ENCODE measurements around the gene KIAA0319L.

The KIAA0319L gene

DNA sequence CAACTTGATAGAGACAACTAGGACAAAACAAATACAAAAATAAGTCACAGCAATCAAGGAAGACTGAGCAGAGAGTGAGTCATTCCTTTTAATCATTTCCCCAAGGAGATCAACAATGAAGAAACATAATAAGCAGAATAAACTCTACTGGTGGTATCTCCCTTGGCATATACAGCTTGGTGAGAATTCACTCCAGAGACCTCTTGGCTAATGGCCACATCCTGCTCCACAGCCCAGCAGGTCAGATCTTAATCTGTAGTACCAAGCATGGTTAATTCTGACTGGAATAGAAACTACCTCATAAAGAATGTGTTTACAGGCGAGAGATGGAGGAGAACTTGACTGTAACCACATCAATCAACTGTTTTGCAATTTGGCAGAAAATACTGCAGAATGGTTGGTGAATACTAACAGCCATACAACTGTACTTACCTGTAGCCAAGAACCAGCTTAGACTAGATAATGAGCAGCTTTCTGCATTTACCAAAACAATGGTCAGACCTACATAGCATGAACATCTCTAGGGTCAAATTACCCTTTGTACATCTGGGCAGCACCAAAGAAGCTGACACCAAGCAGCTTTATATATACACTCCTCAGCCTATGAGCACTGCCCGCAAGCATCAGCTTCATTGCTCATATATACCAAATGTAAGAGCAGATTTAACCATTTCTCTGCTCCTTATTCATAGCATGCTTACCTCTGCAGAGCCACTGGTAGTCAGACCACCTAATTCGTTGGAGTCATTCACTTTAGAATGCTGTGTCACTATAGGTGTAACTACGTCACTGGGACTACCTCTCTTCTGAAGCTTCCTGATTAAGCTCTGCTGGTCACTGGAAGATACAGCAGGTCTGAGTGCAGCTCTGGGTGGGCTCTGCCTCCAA lies 51.0 kb downstream of the KIAA0319L start:
- 96% methylated on average over 4 of the region's 4 CpGs for WGBS
- no peak overlapping the region for H3K9ac ChIP-seq (ENCODE audit: low read depth, low read length)
- H3K9me3 ChIP-seq (ENCODE audit: insufficient read depth, low read depth, low read length), result no peaks in the 10 kb centered on the region
- H3K27ac ChIP-seq (ENCODE audit: low read depth, low read length), result no peak overlapping the region
- peaks cover 26% of the 10 kb centered on the region for H3K36me3 ChIP-seq (ENCODE audit: insufficient read depth, low read length)
- H3K27me3 ChIP-seq (ENCODE audit: insufficient read depth, low read length), result no peaks in the 10 kb centered on the region
- no peak overlapping the region for H3K4me3 ChIP-seq (ENCODE audit: low read length)
- no peaks in the 10 kb centered on the region for H3K4me1 ChIP-seq (ENCODE audit: insufficient read depth, low read length)

- Histone ChIP-seq H3K36me3 (ENCODE audit: insufficient read depth, low read length) (peaks cover 26% of the 10 kb centered on the region), H3K27ac (ENCODE audit: low read depth, low read length) (no peak overlapping the region), H3K9ac (ENCODE audit: low read depth, low read length) (no peak overlapping the region), H3K9me3 (ENCODE audit: insufficient read depth, low read depth, low read length) (no peaks in the 10 kb centered on the region), H3K4me3 (ENCODE audit: low read length) (no peak overlapping the region), H3K4me1 (ENCODE audit: insufficient read depth, low read length) (no peaks in the 10 kb centered on the region), H3K27me3 (ENCODE audit: insufficient read depth, low read length) (no peaks in the 10 kb centered on the region)
- 96% methylated on average over 2 of the region's 2 CpGs for WGBS
Measured at GRCh38 chr1:35502242-35502641, 55.0 kb downstream of the KIAA0319L start.

DNA sequence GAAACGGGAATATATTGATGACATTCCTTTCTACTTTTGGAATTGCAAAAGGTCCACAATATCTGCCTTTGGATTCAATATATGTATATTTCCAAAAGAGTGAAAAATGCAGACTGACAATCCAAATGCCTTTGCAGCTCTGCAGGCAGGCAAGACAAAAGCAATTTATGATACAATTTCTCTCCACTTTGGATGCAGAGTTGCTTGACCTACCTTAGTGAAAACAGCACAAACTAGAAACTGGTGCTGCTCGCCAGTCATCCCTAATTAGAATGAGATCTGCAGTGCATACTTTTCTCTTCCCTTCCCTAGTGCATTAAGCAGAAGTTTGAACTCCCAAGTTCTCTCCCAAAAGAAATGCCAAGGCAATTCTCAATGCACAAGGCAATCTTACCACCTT lies 56.8 kb downstream of the KIAA0319L start:
- no peak overlapping the region for H3K27ac ChIP-seq (ENCODE audit: low read depth, low read length)

DNA sequence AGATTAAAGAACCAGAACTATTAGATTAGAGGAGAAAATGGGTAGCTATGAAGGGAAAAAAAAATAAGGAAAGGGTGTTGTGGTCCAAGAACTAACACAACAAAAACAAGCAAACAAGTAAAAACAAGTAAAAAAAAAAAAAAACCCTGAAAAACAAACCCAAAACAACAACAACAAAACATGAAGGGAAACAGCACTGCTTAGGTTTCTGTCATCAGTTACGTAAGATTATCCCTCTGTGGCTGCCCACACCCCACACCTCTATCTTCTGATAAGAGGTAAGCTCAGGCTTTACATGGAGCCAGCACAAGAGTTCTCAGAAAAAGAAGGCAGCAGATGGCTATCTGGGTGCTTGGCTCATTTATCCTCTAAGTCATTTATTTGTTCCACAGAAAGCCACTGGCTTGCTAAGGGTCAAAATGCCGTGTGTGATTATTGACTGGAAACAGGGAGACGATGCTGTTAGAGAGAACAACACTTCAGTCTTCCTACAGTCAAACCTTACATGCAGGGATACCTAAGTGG lies 57.5 kb downstream of the KIAA0319L start:
- H3K27ac ChIP-seq (ENCODE audit: low read depth, low read length), result no peak overlapping the region
- no peaks in the 10 kb centered on the region for H3K4me1 ChIP-seq (ENCODE audit: insufficient read depth, low read length)
- WGBS, result 89% methylated on average over 3 of the region's 3 CpGs
- peaks cover 3% of the 10 kb centered on the region for H3K36me3 ChIP-seq (ENCODE audit: insufficient read depth, low read length)
- no peaks in the 10 kb centered on the region for H3K27me3 ChIP-seq (ENCODE audit: insufficient read depth, low read length)
- no peak overlapping the region for H3K9ac ChIP-seq (ENCODE audit: low read depth, low read length)
- H3K9me3 ChIP-seq (ENCODE audit: insufficient read depth, low read depth, low read length), result no peaks in the 10 kb centered on the region
- no peak overlapping the region for H3K4me3 ChIP-seq (ENCODE audit: low read length)

More for the DNA sequence above, 56.8 kb downstream of the KIAA0319L start:
- no peaks in the 10 kb centered on the region for H3K9me3 ChIP-seq (ENCODE audit: insufficient read depth, low read depth, low read length)
- H3K4me1 ChIP-seq (ENCODE audit: insufficient read depth, low read length), result no peaks in the 10 kb centered on the region
- H3K4me3 ChIP-seq (ENCODE audit: low read length), result no peak overlapping the region
- H3K27me3 ChIP-seq (ENCODE audit: insufficient read depth, low read length), result no peaks in the 10 kb centered on the region
- H3K9ac ChIP-seq (ENCODE audit: low read depth, low read length), result no peak overlapping the region
- peaks cover 8% of the 10 kb centered on the region for H3K36me3 ChIP-seq (ENCODE audit: insufficient read depth, low read length)
- 96% methylated on average over 2 of the region's 2 CpGs for WGBS

DNA sequence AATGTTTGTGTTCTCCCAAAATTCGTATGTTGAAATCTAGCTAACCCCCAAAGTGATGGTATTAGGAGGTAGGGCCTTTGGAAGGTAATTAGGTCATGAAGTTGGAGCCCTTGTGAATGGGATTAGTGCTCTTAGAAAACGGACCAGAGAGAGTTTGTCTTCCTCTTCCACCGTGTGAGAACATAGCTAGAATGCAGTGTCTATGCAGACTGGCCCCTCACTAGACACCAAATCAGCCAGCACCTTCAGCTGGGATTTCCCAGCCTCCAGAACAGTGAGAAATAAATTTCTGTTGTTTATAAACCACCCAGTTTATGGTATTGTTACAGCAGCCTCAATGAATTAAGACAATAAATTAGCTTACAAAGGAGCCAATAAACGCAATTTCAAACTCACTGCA lies 58.0 kb downstream of the KIAA0319L start:
- H3K9me3 ChIP-seq (ENCODE audit: insufficient read depth, low read depth, low read length), result no peaks in the 10 kb centered on the region
- WGBS, result 91% methylated on average over 3 of the region's 4 CpGs
- peaks cover 2% of the 10 kb centered on the region; the same call in 1 of the 2 replicates for H3K36me3 ChIP-seq (ENCODE audit: insufficient read depth, low read length)
- H3K27ac ChIP-seq (ENCODE audit: low read depth, low read length), result no peak overlapping the region
- H3K9ac ChIP-seq (ENCODE audit: low read depth, low read length), result no peak overlapping the region
- H3K4me1 ChIP-seq (ENCODE audit: insufficient read depth, low read length), result no peaks in the 10 kb centered on the region
- H3K4me3 ChIP-seq (ENCODE audit: low read length), result no peak overlapping the region
- H3K27me3 ChIP-seq (ENCODE audit: insufficient read depth, low read length), result no peaks in the 10 kb centered on the region

DNA sequence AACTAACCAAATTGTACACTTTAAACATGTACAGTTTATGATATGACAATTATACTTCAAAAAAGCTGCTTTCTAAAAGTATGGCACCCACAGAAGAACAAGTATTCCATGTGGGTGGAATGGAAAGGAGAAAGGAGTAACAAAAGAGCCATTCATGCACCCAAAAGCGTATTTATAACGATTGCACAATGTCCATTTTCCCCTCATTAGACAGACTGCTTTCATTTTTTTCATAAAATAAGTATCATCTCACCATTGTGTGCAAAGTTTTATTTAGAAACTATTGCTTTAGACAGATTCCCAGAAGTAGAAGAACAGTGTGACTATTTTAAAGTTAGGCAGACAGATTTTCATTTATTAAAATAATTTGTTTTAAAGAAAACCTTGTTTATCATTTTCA lies 59.6 kb downstream of the KIAA0319L start:
- Histone ChIP-seq H3K27ac (ENCODE audit: low read depth, low read length) (no peak overlapping the region), H3K36me3 (ENCODE audit: insufficient read depth, low read length) (peaks cover 2% of the 10 kb centered on the region; the same call in 1 of the 2 replicates), H3K27me3 (ENCODE audit: insufficient read depth, low read length) (no peaks in the 10 kb centered on the region), H3K4me1 (ENCODE audit: insufficient read depth, low read length) (no peaks in the 10 kb centered on the region), H3K9ac (ENCODE audit: low read depth, low read length) (no peak overlapping the region), H3K4me3 (ENCODE audit: low read length) (no peak overlapping the region), H3K9me3 (ENCODE audit: insufficient read depth, low read depth, low read length) (no peaks in the 10 kb centered on the region)
- 100% methylated on average over 2 of the region's 2 CpGs for WGBS

- 96% methylated on average over 1 of the region's 1 CpG for WGBS
Measured at GRCh38 chr1:35490250-35490649, 67.0 kb downstream of the KIAA0319L start.

GRCh38 chr1:35488336-35488735 lies 68.9 kb downstream of the KIAA0319L start:
- Histone ChIP-seq H3K27ac (ENCODE audit: low read depth, low read length) (no peak overlapping the region), H3K27me3 (ENCODE audit: insufficient read depth, low read length) (no peaks in the 10 kb centered on the region), H3K9me3 (ENCODE audit: insufficient read depth, low read depth, low read length) (no peaks in the 10 kb centered on the region), H3K9ac (ENCODE audit: low read depth, low read length) (no peak overlapping the region), H3K36me3 (ENCODE audit: insufficient read depth, low read length) (no peaks in the 10 kb centered on the region), H3K4me1 (ENCODE audit: insufficient read depth, low read length) (no peaks in the 10 kb centered on the region), H3K4me3 (ENCODE audit: low read length) (no peak overlapping the region)
- WGBS, result 91% methylated on average over 2 of the region's 2 CpGs

More at GRCh38 chr1:35490250-35490649, 67.0 kb downstream of the KIAA0319L start:
- H3K27me3 ChIP-seq (ENCODE audit: insufficient read depth, low read length), result no peaks in the 10 kb centered on the region
- H3K4me1 ChIP-seq (ENCODE audit: insufficient read depth, low read length), result no peaks in the 10 kb centered on the region
- no peak overlapping the region for H3K27ac ChIP-seq (ENCODE audit: low read depth, low read length)
- no peak overlapping the region for H3K4me3 ChIP-seq (ENCODE audit: low read length)
- H3K9me3 ChIP-seq (ENCODE audit: insufficient read depth, low read depth, low read length), result no peaks in the 10 kb centered on the region
- peaks cover 2% of the 10 kb centered on the region; the same call in 1 of the 2 replicates for H3K36me3 ChIP-seq (ENCODE audit: insufficient read depth, low read length)
- no peak overlapping the region for H3K9ac ChIP-seq (ENCODE audit: low read depth, low read length)

GRCh38 chr1:35486858-35487408 lies 70.3 kb downstream of the KIAA0319L start:
- WGBS, result over 99% methylated on average over 3 of the region's 3 CpGs
- no peak overlapping the region for H3K27ac ChIP-seq (ENCODE audit: low read depth, low read length)
- H3K36me3 ChIP-seq (ENCODE audit: insufficient read depth, low read length), result no peaks in the 10 kb centered on the region
- H3K4me1 ChIP-seq (ENCODE audit: insufficient read depth, low read length), result no peaks in the 10 kb centered on the region
- no peaks in the 10 kb centered on the region for H3K9me3 ChIP-seq (ENCODE audit: insufficient read depth, low read depth, low read length)
- no peak overlapping the region for H3K4me3 ChIP-seq (ENCODE audit: low read length)
- H3K27me3 ChIP-seq (ENCODE audit: insufficient read depth, low read length), result no peaks in the 10 kb centered on the region
- no peak overlapping the region for H3K9ac ChIP-seq (ENCODE audit: low read depth, low read length)

DNA sequence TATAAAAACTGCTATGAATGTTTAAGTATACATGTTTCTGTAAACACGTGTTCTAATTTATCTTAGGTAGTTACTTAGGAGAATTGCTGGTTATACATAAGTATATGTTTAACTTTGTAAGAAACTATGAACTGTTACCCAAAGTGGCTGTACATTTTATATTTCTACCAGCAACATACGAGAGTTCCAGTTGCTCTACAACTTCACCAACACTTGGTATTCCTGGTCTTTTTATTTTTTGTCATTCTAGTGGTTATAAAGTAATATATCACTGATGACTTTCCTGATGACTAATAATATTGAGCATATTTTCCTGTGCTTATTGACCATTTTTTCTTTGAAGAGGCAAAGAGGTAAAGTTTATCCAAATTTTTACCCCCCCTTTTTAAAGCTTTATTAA lies 76.0 kb downstream of the KIAA0319L start:
- Histone ChIP-seq H3K4me1 (ENCODE audit: insufficient read depth, low read length) (no peaks in the 10 kb centered on the region), H3K36me3 (ENCODE audit: insufficient read depth, low read length) (peaks cover 18% of the 10 kb centered on the region), H3K27me3 (ENCODE audit: insufficient read depth, low read length) (no peaks in the 10 kb centered on the region), H3K4me3 (ENCODE audit: low read length) (no peak overlapping the region), H3K9ac (ENCODE audit: low read depth, low read length) (no peak overlapping the region), H3K27ac (ENCODE audit: low read depth, low read length) (no peak overlapping the region), H3K9me3 (ENCODE audit: insufficient read depth, low read depth, low read length) (no peaks in the 10 kb centered on the region)
- WGBS, result 100% methylated on average over 1 of the region's 2 CpGs

DNA sequence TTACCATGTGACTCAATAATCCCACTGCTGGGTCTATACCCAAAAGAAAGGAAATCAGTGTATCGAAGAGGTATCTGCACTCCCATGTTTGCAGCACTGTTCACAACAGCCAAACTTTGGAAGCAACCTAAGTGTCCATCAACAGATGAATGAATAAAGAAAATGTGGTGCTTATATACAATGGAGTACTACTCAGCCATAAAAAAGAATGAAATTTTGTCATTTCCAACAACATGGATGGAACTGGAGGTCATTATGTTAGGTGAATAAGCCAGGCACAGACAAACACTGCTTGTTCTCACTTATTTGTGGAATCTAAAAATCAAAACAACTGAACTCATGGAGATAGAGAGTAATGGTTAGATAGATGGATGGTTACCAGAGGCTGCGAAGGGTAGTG lies 79.3 kb downstream of the KIAA0319L start:
- peaks cover 44% of the 10 kb centered on the region for H3K36me3 ChIP-seq (ENCODE audit: insufficient read depth, low read length)
- H3K9me3 ChIP-seq (ENCODE audit: insufficient read depth, low read depth, low read length), result no peaks in the 10 kb centered on the region
- H3K27ac ChIP-seq (ENCODE audit: low read depth, low read length), result no peak overlapping the region
- no peaks in the 10 kb centered on the region for H3K4me1 ChIP-seq (ENCODE audit: insufficient read depth, low read length)
- no peaks in the 10 kb centered on the region for H3K27me3 ChIP-seq (ENCODE audit: insufficient read depth, low read length)
- H3K4me3 ChIP-seq (ENCODE audit: low read length), result no peak overlapping the region
- no peak overlapping the region for H3K9ac ChIP-seq (ENCODE audit: low read depth, low read length)
- WGBS, result 98% methylated on average over 2 of the region's 2 CpGs
